Cardiac fibroblast (primary cell): ENCODE results near the gene OR9A2.
A peak's percentile ranks its signal among the peaks of the same experiment; 100 is the strongest.

Source experiments
- DNase-seq, 2 donors: peaks; one replicate each; pipeline versions ENCODE4 v3.0.0 to v3.0.0-alpha.2; 2010; ENCODE audit warnings: low read depth in 2 of 2
- H3K4me3 ChIP-seq, 2 donors: replicated peaks in 1 of 2; 1 replicate in 1 of 2; 2 replicates in 1 of 2; pipeline ENCODE4 v1.5.1; 2011; ENCODE audit warnings: low read depth in 2 of 2, low read length in 2 of 2, mild to moderate bottlenecking in 2 of 2, moderate library complexity in 1 of 2
- TF ChIP-seq, protein P1 (sequence below): IDR thresholded peaks from one replicate; pipeline ENCODE4 v1.5.1; 2011; ENCODE audit warnings: low read depth, mild to moderate bottlenecking, low read length, inconsistent platforms

Gene OR9A2, protein sequence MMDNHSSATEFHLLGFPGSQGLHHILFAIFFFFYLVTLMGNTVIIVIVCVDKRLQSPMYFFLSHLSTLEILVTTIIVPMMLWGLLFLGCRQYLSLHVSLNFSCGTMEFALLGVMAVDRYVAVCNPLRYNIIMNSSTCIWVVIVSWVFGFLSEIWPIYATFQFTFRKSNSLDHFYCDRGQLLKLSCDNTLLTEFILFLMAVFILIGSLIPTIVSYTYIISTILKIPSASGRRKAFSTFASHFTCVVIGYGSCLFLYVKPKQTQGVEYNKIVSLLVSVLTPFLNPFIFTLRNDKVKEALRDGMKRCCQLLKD

DNA sequence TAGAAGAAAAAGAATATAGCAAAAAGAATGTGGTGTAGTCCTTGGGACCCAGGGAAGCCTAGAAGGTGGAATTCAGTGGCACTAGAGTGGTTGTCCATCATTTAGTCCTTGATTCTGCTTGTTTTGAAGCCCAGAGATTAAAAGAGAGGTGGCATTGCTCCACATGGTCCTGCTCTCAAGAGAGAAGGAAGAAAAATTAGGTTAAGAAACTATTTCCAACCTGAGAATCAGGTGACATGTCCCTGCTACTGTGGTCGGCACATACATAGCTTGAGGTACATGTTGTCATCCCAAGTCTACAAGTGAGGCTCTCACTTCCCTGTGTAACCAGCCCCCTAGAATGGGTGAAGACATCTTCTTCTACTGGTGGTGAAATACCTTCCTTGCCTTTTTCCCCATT is at the start of gene OR9A2:
Gene OR9A2, minus strand, starts transcription at position 101 of the 400 bp plus-strand sequence. Its CDS starts 0 bp downstream, at position 101.
- DNase-seq: no peak
- H3K4me3 ChIP-seq: no peak within 1 kb of the TSS
- TF ChIP-seq, protein P1, sequence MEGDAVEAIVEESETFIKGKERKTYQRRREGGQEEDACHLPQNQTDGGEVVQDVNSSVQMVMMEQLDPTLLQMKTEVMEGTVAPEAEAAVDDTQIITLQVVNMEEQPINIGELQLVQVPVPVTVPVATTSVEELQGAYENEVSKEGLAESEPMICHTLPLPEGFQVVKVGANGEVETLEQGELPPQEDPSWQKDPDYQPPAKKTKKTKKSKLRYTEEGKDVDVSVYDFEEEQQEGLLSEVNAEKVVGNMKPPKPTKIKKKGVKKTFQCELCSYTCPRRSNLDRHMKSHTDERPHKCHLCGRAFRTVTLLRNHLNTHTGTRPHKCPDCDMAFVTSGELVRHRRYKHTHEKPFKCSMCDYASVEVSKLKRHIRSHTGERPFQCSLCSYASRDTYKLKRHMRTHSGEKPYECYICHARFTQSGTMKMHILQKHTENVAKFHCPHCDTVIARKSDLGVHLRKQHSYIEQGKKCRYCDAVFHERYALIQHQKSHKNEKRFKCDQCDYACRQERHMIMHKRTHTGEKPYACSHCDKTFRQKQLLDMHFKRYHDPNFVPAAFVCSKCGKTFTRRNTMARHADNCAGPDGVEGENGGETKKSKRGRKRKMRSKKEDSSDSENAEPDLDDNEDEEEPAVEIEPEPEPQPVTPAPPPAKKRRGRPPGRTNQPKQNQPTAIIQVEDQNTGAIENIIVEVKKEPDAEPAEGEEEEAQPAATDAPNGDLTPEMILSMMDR: no peak

DNA sequence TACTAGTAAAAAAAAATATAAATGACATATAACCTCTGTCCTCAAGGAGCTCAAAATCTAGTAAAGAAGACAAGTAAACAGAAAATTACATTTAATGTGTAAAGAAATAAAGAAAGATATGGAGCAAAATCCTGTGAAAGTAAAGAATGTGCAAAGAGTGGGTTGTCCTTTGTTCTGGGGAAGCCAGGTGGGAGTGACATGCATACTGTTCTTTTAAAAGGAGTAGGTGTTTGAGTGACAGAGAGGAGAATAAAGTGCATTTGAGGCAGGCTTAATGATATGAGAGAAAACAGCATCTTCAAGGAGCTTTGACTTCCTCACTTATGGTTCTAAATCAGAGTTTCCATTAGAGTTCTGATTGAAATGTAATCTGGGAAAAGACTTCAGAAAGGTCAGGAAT is 47.2 kb upstream of the OR9A2 start:
- no peak overlapping the region for H3K4me3 ChIP-seq
- TF ChIP-seq, protein P1: no peak
- no peak for DNase-seq

DNA sequence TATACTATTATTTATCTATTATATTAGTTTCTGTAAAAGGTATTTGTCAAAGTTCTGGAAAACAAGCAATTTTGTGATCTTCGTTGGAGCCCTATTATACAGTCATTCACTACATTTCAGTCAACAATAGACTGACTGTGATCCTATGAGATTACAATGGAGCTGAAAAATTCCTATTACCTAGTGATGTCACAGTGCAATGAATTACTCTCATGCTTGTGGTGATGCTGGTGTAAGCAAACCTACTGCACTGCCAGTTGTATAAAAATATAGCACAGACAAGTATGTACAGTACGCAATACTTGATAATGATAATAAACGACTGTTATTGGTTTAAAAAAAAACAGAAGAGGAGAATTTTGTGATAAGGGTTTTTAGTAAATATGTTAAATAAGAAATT is 46.6 kb upstream of the OR9A2 start:
- H3K4me3 ChIP-seq: no peak overlapping the region
- DNase-seq: peak in 1 of 2 donors; percentile 65
- TF ChIP-seq, protein P1: no peak

DNA sequence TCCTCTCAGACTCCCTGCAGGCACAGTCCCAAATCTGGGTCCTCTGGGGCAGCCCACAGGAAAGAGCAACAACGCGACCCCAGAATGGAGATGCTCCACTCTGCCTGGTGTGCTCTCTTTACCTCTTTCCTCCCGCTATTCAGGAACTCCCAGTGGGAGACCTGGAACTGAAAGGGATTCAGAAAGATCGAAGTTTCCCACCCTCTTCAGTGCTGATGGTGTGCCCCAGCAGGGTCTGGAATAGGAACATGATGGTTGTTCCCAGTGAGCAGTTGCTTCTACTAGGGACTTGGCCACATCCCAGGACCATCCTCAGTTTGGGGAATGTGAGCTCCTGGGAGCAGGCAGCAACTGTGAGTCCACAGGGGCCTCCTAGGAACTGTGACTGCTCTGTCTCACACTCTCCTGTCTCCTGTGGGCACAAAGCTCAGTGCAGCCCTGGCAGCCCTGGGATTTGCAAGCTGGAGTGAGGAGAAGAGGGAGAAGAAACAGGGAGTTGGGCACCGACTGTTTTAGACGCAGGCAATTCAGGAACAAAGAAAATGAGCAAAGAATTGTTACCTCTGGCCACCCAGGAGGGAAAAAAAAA is 43.1 kb upstream of the OR9A2 start:
- no peak overlapping the region for H3K4me3 ChIP-seq
- no peak for DNase-seq
- TF ChIP-seq, protein P1: no peak

DNA sequence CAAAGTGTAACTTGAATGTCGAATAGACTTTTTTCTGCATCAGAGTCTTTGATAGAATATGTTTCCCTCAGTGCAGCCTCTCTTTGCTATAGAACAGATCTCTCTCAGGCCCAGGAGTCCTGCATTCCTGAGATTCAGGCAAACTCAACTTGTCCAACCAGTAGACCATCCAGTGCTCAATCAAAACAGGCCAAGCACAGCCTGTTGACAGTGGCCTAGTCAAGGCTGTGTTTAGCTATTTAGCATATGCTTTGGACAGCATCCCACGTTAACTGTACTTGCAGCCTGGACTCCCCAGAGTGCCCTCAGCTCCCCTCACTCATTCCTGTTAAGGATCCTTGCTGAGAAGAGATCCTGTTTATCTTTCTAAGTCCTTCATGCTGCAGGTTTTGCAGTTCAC is 41.5 kb upstream of the OR9A2 start:
- DNase-seq: no peak
- TF ChIP-seq, protein P1: no peak
- no peak overlapping the region for H3K4me3 ChIP-seq

DNA sequence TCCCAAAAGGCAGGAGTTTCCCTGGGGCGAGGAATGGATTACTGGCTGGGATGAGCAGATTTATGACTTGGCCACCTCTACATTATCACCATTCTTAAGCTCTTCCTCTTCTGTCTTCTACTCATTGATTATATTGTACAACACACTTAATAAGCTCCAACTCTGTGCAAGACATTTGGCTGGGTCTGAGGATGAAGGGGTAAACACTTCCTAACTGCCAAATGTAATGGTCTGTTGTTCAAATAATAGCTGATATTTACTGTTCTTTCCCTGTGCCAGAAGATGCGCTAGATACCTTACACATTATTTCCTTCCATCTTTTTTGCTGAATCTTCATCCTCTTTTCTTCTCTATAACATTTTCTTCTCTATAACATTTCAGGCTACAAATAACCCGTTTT is 36.8 kb upstream of the OR9A2 start:
- no peak for DNase-seq
- H3K4me3 ChIP-seq: no peak overlapping the region
- TF ChIP-seq, protein P1: no peak
